HepG2 (cell line): Measurements from ENCODE around the gene CD180. TPM values are rescaled to one million over a fixed set of nuclear protein-coding genes. Genes with fewer than 3 reads are reported as not detected.
"Not testable (repeated sequence)": the region's sequence is repeated elsewhere in the genome, so short reads cannot be mapped to it uniquely, and the experiment has no call there.

Source experiments
- ATAC-seq: fragments of 200-7000 bp; cut with Tn5 transposase; 3 replicates; pipeline ENCODE4 v1.9.1; 2020; ENCODE audit warnings: mild to moderate bottlenecking, moderate library complexity
- BruUV-seq: library from RNA; stranded (reverse); fragments of 400-500 nt; replicated peaks from 2 replicates; lab custom pipeline; 2021; lab: Mats Ljungman, UMichigan
- CTCF ChIA-PET: fragments of 300-600 bp; formaldehyde crosslinking; extraction: SDS; loops from one replicate; lab custom pipeline; 2021; ENCODE audit warnings: low total read pairs, inconsistent platforms, low intra/inter-chr PET ratio; lab: Yijun Ruan, JAX
- POLR2A ChIA-PET: fragments of 350-600 bp; sonication (Branson Sonifier 250); formaldehyde crosslinking; loops from one replicate; lab custom pipeline; 2020; ENCODE audit warnings: antibody characterized with exemption, inconsistent platforms; lab: Yijun Ruan, JAX
- DNase-seq: peaks from one replicate; pipeline ENCODE4 v3.0.0-alpha.2; 2015; ENCODE audit warnings: low spot score
- FAIRE-seq: peaks from 3 replicates; lab custom pipeline; 2011; peaks lifted over from hg19 to GRCh38; lab: Jason Lieb, UNC
- H2AFZ ChIP-seq: one replicate; pipeline ENCODE4 v1.6.1; 2011; ENCODE audit warnings: low read length, inconsistent platforms
- H3K27ac ChIP-seq: fragments of 300-600 bp; 3 replicates; pipeline ENCODE4 v1.8.0; 2011; ENCODE audit warnings: mixed run types, mild to moderate bottlenecking, mixed read lengths, low read length, inconsistent platforms; ENCODE audit not compliant: insufficient read depth; ENCODE audit errors: extremely low read length
- H3K27me3 ChIP-seq, 2 experiments: fragments of 200-600 bp in 1 of 2; 2 replicates in 1 of 2; 3 replicates in 1 of 2; pipeline versions ENCODE4 v1.6.0 to v1.8.0; 2011; ENCODE audit warnings: low read length in 2 of 2, mild to moderate bottlenecking in 2 of 2, moderate library complexity in 2 of 2, inconsistent platforms in 1 of 2; ENCODE audit not compliant: insufficient read depth in 2 of 2, control insufficient read depth in 1 of 2
- H3K36me3 ChIP-seq, 2 experiments: fragments of 200-600 bp in 1 of 2; replicated peaks in 1 of 2; 2 replicates in 1 of 2; 3 replicates in 1 of 2; pipeline versions ENCODE4 v1.5.1 to v1.8.0; 2011; ENCODE audit warnings: low read length in 2 of 2, inconsistent platforms in 1 of 2; ENCODE audit not compliant: insufficient read depth in 2 of 2, control insufficient read depth in 1 of 2
- H3K4me1 ChIP-seq: 2 replicates; pipeline ENCODE4 v1.5.1; 2012; ENCODE audit warnings: low read length, inconsistent platforms; ENCODE audit not compliant: insufficient read depth
- H3K4me2 ChIP-seq: 2 replicates; pipeline ENCODE4 v1.6.0; 2011; ENCODE audit warnings: low read depth, low read length, inconsistent platforms
- H3K4me3 ChIP-seq, 3 experiments: fragments of 200-600 bp in 1 of 3; sonication (generic), shearing (Covaris generic) in 1 of 3; replicated peaks in 1 of 3; 2 replicates each; pipeline ENCODE4 v1.5.1; 2011 to 2016; ENCODE audit warnings: low read length in 3 of 3, inconsistent platforms in 2 of 3, low read depth in 2 of 3, mild to moderate bottlenecking in 2 of 3, control low read depth in 1 of 3, mixed read lengths in 1 of 3; ENCODE audit not compliant: insufficient read depth in 1 of 3
- H3K79me2 ChIP-seq: one replicate; pipeline ENCODE4 v1.6.1; 2011; ENCODE audit warnings: low read length, inconsistent platforms; ENCODE audit not compliant: insufficient read depth
- H3K9ac ChIP-seq: 2 replicates; pipeline ENCODE4 v1.6.0; 2011; ENCODE audit warnings: mild to moderate bottlenecking, low read depth, low read length, inconsistent platforms; ENCODE audit not compliant: insufficient read depth
- H3K9me3 ChIP-seq: 2 replicates; pipeline ENCODE4 v1.5.1; 2012; ENCODE audit warnings: mild to moderate bottlenecking, low read length
- H4K20me1 ChIP-seq: 2 replicates; pipeline ENCODE4 v1.6.0; 2011; ENCODE audit warnings: inconsistent platforms, mild to moderate bottlenecking, low read length, moderate library complexity; ENCODE audit not compliant: insufficient read depth
- ARNT ChIP-seq: fragments of 450-650 bp; IDR thresholded peaks from 2 replicates; pipeline ENCODE4 v1.6.1; 2017
- CREB1 ChIP-seq, 2 experiments: fragments of 450-650 bp in 1 of 2; IDR thresholded peaks; 2 replicates each; pipeline ENCODE4 v1.6.1; 2016 to 2017; ENCODE audit warnings: control low read depth in 1 of 2, mild to moderate bottlenecking in 1 of 2, missing compliant biosample characterization in 1 of 2, missing genetic modification characterization in 1 of 2
- MAFK ChIP-seq, 2 experiments: IDR thresholded peaks in 1 of 2; conservative IDR thresholded peaks in 1 of 2; 2 replicates each; pipeline ENCODE4 v1.6.1; 2011; ENCODE audit warnings: improper control_type of control experiment in 2 of 2, low read length in 2 of 2
- MATR3 ChIP-seq: sonication (generic); formaldehyde crosslinking; IDR thresholded peaks from 2 replicates; pipeline ENCODE4 v1.4.0; 2020; ENCODE audit warnings: missing genetic modification reagents
- POLR2G ChIP-seq: fragments of 200-400 bp; formaldehyde crosslinking; IDR thresholded peaks from 2 replicates; pipeline ENCODE4 v1.6.1; 2018; ENCODE audit warnings: mild to moderate bottlenecking, low read depth, low read length, moderate library complexity
- TBX3 ChIP-seq: fragments of 450-650 bp; IDR thresholded peaks from 2 replicates; pipeline ENCODE4 v1.6.1; 2017; ENCODE audit warnings: antibody characterized with exemption, mild to moderate bottlenecking, inconsistent platforms, borderline replicate concordance
- TCF7L2 ChIP-seq: IDR thresholded peaks from 2 replicates; pipeline ENCODE4 v1.6.1; 2011; ENCODE audit warnings: mild to moderate bottlenecking, low read depth, low read length, moderate library complexity
- ZIK1 ChIP-seq: sonication (generic); formaldehyde crosslinking; IDR thresholded peaks from 2 replicates; pipeline ENCODE4 v1.5.0; 2020; ENCODE audit warnings: mild to moderate bottlenecking, low read depth, missing genetic modification reagents, borderline replicate concordance
- ZNF570 ChIP-seq: sonication (generic); formaldehyde crosslinking; IDR thresholded peaks from 2 replicates; pipeline ENCODE4 v1.4.0; 2020; ENCODE audit warnings: mild to moderate bottlenecking, missing genetic modification reagents, borderline replicate concordance
- ZNF691 ChIP-seq: sonication (generic); formaldehyde crosslinking; IDR thresholded peaks from 2 replicates; pipeline ENCODE4 v1.4.0; 2020; ENCODE audit warnings: missing genetic modification reagents, low read depth, mild to moderate bottlenecking, borderline replicate concordance
- WGBS: methylation state at CpG from one replicate; pipeline ENCODE4 v1.1.6; 2017; ENCODE audit warnings: low lambda C conversion rate; 5-methylcytosine and 5-hydroxymethylcytosine counted together
- in situ Hi-C: cut with HindIII; loops from 2 replicates; pipeline ENCODE4 v1.10.0; 2017; ENCODE audit warnings: low pct_unique_long_range_greater_than_20kb; ENCODE audit not compliant: extremely low pct_ligation_motif_present
- intact Hi-C: fragments of 100-400 bp; cut with micrococcal nuclease; formaldehyde crosslinking; loops from one replicate; pipeline ENCODE4 v1.10.0; 2022; ENCODE audit not compliant: unreplicated experiment
- polyA plus RNA-seq, 8 experiments: library from polyadenylated mRNA; depleted of rRNA in 3 of 8; stranded (reverse) in 7 of 8; unstranded in 1 of 8; fragments of >200 nt; fragmentation: Illumina TruSeq in 4 of 8; extraction: Trizol in 4 of 8; gene quantifications; 2 replicates each; pipeline versions ENCODE4 v1.2.1 to v1.2.3, GENCODE V29; 2011 to 2016; ENCODE audit warnings: low read depth in 4 of 8, missing spikeins in 1 of 8, mixed read lengths in 1 of 8; ENCODE audit not compliant: insufficient read depth in 1 of 8
- total RNA-seq, 5 experiments: library from RNA; depleted of rRNA; stranded (reverse); fragments of >200 nt; fragmentation: Illumina TruSeq; extraction: Trizol; gene quantifications; 2 replicates each; pipeline ENCODE4 v1.2.3, GENCODE V29; 2016; ENCODE audit warnings: low read depth in 1 of 5
- TF ChIP-seq, protein P1 (sequence below): sonication (generic); formaldehyde crosslinking; conservative IDR thresholded peaks from 2 replicates; pipeline ENCODE4 v1.8.0; 2022; ENCODE audit warnings: missing genetic modification reagents

Gene CD180
- total and polyA plus RNA-seq, 2 of the 13 experiments (the other 11 are each of a cell fraction or from before 2014, with no cell fraction given): not detected

- TF ChIP-seq ZIK1 (CRISPR knock-in tag): no peak
These were observed 22.6 kb downstream of the CD180 start (continued) for GRCh38 chr5:67173959-67174358.

DNA sequence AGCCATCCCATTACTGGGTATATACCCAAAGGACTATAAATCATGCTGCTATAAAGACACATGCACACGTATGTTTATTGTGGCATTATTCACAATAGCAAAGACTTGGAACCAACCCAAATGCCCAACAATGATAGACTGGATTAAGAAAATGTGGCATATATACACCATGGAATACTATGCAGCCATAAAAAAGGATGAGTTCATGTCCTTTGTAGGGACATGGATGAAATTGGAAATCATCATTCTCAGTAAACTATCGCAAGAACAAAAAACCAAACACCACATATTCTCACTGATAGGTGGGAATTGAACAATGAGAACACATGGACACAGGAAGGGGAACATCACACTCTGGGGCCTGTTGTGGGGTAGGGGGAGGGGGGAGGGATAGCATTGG is 23.2 kb downstream of the CD180 start:
- H3K27ac ChIP-seq, H2AFZ ChIP-seq, BruUV-seq, H3K9ac ChIP-seq, H4K20me1 ChIP-seq, DNase-seq, ATAC-seq, H3K9me3 ChIP-seq, CTCF ChIA-PET, H3K27me3 ChIP-seq, H3K4me2 ChIP-seq, in situ Hi-C loops, H3K4me3 ChIP-seq, intact Hi-C loops, H3K36me3 ChIP-seq, FAIRE-seq, H3K4me1 ChIP-seq, H3K79me2 ChIP-seq, POLR2A ChIA-PET: not testable (repeated sequence)
- 70% methylated on average over 1 of the region's 2 CpGs for WGBS

DNA sequence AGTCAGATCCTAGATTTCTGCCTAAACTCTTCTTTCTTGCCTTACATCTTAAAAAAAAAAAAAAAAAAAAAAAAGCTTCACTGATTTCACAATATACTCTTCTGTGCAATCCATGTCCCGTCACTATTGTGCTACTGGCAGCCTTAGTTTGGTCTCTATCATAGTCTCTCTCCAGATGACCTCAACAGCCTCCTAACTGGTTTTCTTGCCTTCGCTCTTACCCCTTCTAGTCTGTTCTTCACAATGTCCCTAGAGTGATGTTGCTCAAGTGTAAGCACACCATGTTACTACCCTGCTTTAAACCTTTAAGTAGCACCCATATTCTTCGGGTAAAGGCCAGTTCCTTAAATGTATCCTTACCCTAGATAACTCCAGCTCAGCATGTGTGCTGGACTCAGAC is 25.8 kb downstream of the CD180 start:
- ChIA-PET CTCF (no interaction called here), POLR2A (no interaction called here)
- in situ Hi-C loops (no loop called here), intact Hi-C loops (no loop called here)
- 93% methylated on average over 3 of the region's 3 CpGs for WGBS
- H3K36me3 ChIP-seq: no peaks in the 10 kb centered on the region; a peak in 1 of 5 replicates
- FAIRE-seq: no peak
- H2AFZ ChIP-seq: no peak overlapping the region
- H3K27me3 ChIP-seq: no peaks in the 10 kb centered on the region
- BruUV-seq: no TSS peak
- H3K9me3 ChIP-seq: no peaks in the 10 kb centered on the region
- H3K9ac ChIP-seq: no peak overlapping the region
- no peak overlapping the region for H3K4me3 ChIP-seq
- no peak overlapping the region for H3K4me2 ChIP-seq
- no peak for DNase-seq
- no peaks in the 10 kb centered on the region for H3K4me1 ChIP-seq
- no peak for ATAC-seq
- no peaks in the 10 kb centered on the region for H4K20me1 ChIP-seq
- no peaks in the 10 kb centered on the region for H3K79me2 ChIP-seq
- no peak overlapping the region for H3K27ac ChIP-seq
- TF ChIP-seq ZNF691 (CRISPR knock-in tag) (no peak), TCF7L2 (no peak), POLR2G (no peak), TBX3 (no peak), CREB1 (IDR thresholded peaks at IDR 0.05) (no peak), CREB1 (CRISPR knock-in tag; IDR thresholded peaks at IDR 0.05) (no peak), MAFK (conservative IDR thresholded peaks at IDR 0.05 in 1 of 2, IDR thresholded peaks at IDR 0.05 in 1 of 2; ENCODE audit: low read length in 2 of 2) (no peak), MATR3 (CRISPR knock-in tag) (no peak), ARNT (no peak), ZNF570 (no peak)
- TF ChIP-seq, protein P1, sequence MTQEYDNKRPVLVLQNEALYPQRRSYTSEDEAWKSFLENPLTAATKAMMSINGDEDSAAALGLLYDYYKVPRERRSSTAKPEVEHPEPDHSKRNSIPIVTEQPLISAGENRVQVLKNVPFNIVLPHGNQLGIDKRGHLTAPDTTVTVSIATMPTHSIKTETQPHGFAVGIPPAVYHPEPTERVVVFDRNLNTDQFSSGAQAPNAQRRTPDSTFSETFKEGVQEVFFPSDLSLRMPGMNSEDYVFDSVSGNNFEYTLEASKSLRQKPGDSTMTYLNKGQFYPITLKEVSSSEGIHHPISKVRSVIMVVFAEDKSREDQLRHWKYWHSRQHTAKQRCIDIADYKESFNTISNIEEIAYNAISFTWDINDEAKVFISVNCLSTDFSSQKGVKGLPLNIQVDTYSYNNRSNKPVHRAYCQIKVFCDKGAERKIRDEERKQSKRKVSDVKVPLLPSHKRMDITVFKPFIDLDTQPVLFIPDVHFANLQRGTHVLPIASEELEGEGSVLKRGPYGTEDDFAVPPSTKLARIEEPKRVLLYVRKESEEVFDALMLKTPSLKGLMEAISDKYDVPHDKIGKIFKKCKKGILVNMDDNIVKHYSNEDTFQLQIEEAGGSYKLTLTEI: no peak
